ENCODE results near the gene YDJC.

YDJC gene

DNA sequence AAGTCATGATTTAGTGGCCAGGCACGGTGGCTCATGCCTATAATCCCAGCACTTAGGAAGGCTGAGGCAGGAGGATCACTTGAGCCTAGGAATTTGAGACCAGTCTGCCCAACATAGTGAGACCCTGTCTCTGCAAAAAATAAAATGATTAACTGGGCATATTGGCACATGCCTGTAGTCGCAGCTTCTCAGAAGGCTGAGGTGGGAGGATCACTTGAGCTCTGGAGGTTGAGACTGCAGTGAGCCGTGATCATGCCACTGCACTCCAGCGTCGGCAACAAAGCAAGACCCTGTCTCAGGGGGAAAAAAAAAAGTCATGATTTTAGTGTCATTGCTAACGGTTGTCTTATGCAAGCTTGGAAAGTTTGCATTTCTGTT is 50.4 kb downstream of the YDJC start:
- no peak for DNase-seq (ENCODE audit: low read depth)

Data from stimulated activated CD8-positive, alpha-beta memory T cell treated with anti-CD3 and anti-CD28 coated beads, Interleukin-12 subunit alpha, Interleukin-12 subunit beta, amount 100 ng/mL, for 4 hours (primary cell).